B cell (primary cell): ENCODE data around the gene FARP2. TPM values are rescaled to one million over a fixed set of nuclear protein-coding genes. Genes with fewer than 3 reads are reported as not detected.
A peak's percentile ranks its signal among the peaks of the same experiment; 100 is the strongest.

Experiments used
- ATAC-seq: fragments of 200-7000 bp; cut with Tn5 transposase; one replicate; pipeline ENCODE4 v1.10.0; 2021; ENCODE audit warnings: low read depth, mild to moderate bottlenecking, moderate number of reproducible peaks, moderate library complexity
- CTCF ChIA-PET: fragments of 350-600 bp; sonication (Branson Sonifier 250); formaldehyde crosslinking; loops from one replicate; lab custom pipeline; 2021; ENCODE audit warnings: antibody characterized with exemption, inconsistent platforms; lab: Charles Lee
- POLR2A ChIA-PET: fragments of 350-600 bp; sonication (Branson Sonifier 250); formaldehyde crosslinking; loops from one replicate; lab custom pipeline; 2021; ENCODE audit warnings: antibody characterized with exemption; lab: Charles Lee
- DNase-seq: peaks from one replicate; pipeline ENCODE4 v3.0.0; 2013
- H2AFZ ChIP-seq: 2 replicates; pipeline ENCODE4 v1.6.1; 2012; ENCODE audit warnings: mild to moderate bottlenecking, low read depth, low read length; ENCODE audit not compliant: insufficient read depth, poor library complexity, severe bottlenecking
- H3K27ac ChIP-seq, 2 donors: 1 replicate in 1 of 2; 2 replicates in 1 of 2; pipeline ENCODE4 v1.5.1; 2012 to 2013; ENCODE audit warnings: low read length in 2 of 2, mild to moderate bottlenecking in 2 of 2, moderate library complexity in 1 of 2
- H3K27me3 ChIP-seq, 4 experiments: fragments of 200-600 bp in 1 of 4; sonication (generic) in 1 of 4; replicated peaks in 1 of 4; 1 replicate in 2 of 4; 2 replicates in 2 of 4; pipeline versions ENCODE4 v1.6.1 to v1.7.0; 2013 to 2016; ENCODE audit warnings: low read length in 3 of 4, mild to moderate bottlenecking in 2 of 4, mixed read lengths in 1 of 4, moderate library complexity in 1 of 4; ENCODE audit not compliant: insufficient read depth in 4 of 4, control insufficient read depth in 3 of 4; ENCODE audit errors: control extremely low read depth in 1 of 4
- H3K36me3 ChIP-seq, 2 experiments: replicated peaks in 1 of 2; 1 replicate in 1 of 2; 2 replicates in 1 of 2; pipeline versions ENCODE4 v1.6.1 to v1.7.1; 2013; ENCODE audit warnings: low read length in 1 of 2; ENCODE audit not compliant: insufficient read depth in 2 of 2, control insufficient read depth in 1 of 2; ENCODE audit errors: control extremely low read depth in 1 of 2, extremely low read depth in 1 of 2
- H3K4me1 ChIP-seq, 2 donors: fragments of 200-600 bp in 1 of 2; sonication (generic) in 1 of 2; 1 replicate in 1 of 2; 2 replicates in 1 of 2; pipeline versions ENCODE4 v1.5.1 to v1.6.1; 2013 to 2017; ENCODE audit warnings: low read length in 2 of 2; ENCODE audit not compliant: control insufficient read depth in 2 of 2, insufficient read depth in 2 of 2
- H3K4me2 ChIP-seq: replicated peaks from 2 replicates; pipeline ENCODE3; 2012; ENCODE audit warnings: mild to moderate bottlenecking, low read depth, low read length; ENCODE audit not compliant: poor library complexity, severe bottlenecking
- H3K4me3 ChIP-seq, 5 experiments: fragments of 200-600 bp in 1 of 5; sonication (generic) in 1 of 5; 1 replicate in 3 of 5; 2 replicates in 2 of 5; pipeline versions ENCODE4 v1.5.1 to v1.7.0; 2011 to 2016; ENCODE audit warnings: low read length in 4 of 5, mild to moderate bottlenecking in 4 of 5, low read depth in 2 of 5, control low read depth in 1 of 5, moderate library complexity in 1 of 5; ENCODE audit not compliant: insufficient read depth in 1 of 5; ENCODE audit errors: control extremely low read depth in 1 of 5, extremely low read depth in 1 of 5
- H3K79me2 ChIP-seq: fragments of 200-600 bp; sonication (generic); one replicate; pipeline ENCODE4 v1.6.0; 2016; ENCODE audit warnings: low read length; ENCODE audit not compliant: control insufficient read depth, insufficient read depth
- H3K9ac ChIP-seq: fragments of 200-600 bp; sonication (generic); 2 replicates; pipeline ENCODE4 v1.6.1; 2017; ENCODE audit warnings: mild to moderate bottlenecking, low read length, moderate library complexity
- H3K9me3 ChIP-seq, 3 donors: one replicate each; pipeline versions ENCODE4 v1.6.1 to v1.7.1; 2013; ENCODE audit warnings: low read length in 2 of 3; ENCODE audit not compliant: control insufficient read depth in 2 of 3, insufficient read depth in 1 of 3; ENCODE audit errors: control extremely low read depth in 1 of 3
- H4K20me1 ChIP-seq: 2 replicates; pipeline ENCODE4 v1.6.0; 2012; ENCODE audit warnings: mild to moderate bottlenecking, low read length; ENCODE audit not compliant: insufficient read depth, control insufficient read depth, poor library complexity, severe bottlenecking
- H3K27ac Mint-ChIP-seq: one replicate; pipeline ENCODE4 v1.8.0; 2021; ENCODE audit warnings: mixed read lengths
- H3K27me3 Mint-ChIP-seq: one replicate; pipeline ENCODE4 v1.8.0; 2021; ENCODE audit warnings: mixed read lengths
- H3K4me1 Mint-ChIP-seq: one replicate; pipeline ENCODE4 v1.8.0; 2021; ENCODE audit warnings: mixed read lengths
- H3K4me3 Mint-ChIP-seq: one replicate; pipeline ENCODE4 v1.8.0; 2021; ENCODE audit warnings: mixed read lengths
- H3K9me3 Mint-ChIP-seq: one replicate; pipeline ENCODE4 v1.8.0; 2022; ENCODE audit warnings: mixed read lengths; ENCODE audit not compliant: insufficient read depth
- EZH2 ChIP-seq: IDR thresholded peaks from 2 replicates; pipeline ENCODE4 v1.6.1; 2012; ENCODE audit warnings: borderline replicate concordance, low read depth, mild to moderate bottlenecking, moderate library complexity, low read length; ENCODE audit not compliant: insufficient read depth, poor library complexity, severe bottlenecking
- WGBS: methylation state at CpG from one replicate; pipeline ENCODE4 v1.1.5; 2013; ENCODE audit warnings: missing lambda C conversion rate; ENCODE audit not compliant: insufficient coverage; 5-methylcytosine and 5-hydroxymethylcytosine counted together
- intact Hi-C: fragments of 100-400 bp; cut with micrococcal nuclease; formaldehyde crosslinking; loops from one replicate; pipeline ENCODE4 v1.10.0; 2022
- polyA plus RNA-seq: library from polyadenylated mRNA; depleted of rRNA; stranded (reverse); fragments of >200 nt; gene quantifications from 2 replicates; pipeline ENCODE4 v1.2.3, GENCODE V29; 2012
- total RNA-seq, 2 donors: library from RNA; stranded (reverse); fragments of 120-200 nt in 1 of 2; gene quantifications; 1 replicate in 1 of 2; 2 replicates in 1 of 2; pipeline versions ENCODE4 v1.2.3 to v1.2.4, GENCODE V29; 2013 to 2022
- TF ChIP-seq, protein P1 (sequence below): fragments of 200-600 bp; IDR thresholded peaks from one replicate; pipeline ENCODE4 v1.8.0; 2022; ENCODE audit warnings: antibody characterized with exemption, mild to moderate bottlenecking

Gene FARP2
- total and polyA plus RNA-seq, 2 donors (not counting 1 experiment from before 2014, with no cell fraction given), result 37.1 to 114 TPM

DNA sequence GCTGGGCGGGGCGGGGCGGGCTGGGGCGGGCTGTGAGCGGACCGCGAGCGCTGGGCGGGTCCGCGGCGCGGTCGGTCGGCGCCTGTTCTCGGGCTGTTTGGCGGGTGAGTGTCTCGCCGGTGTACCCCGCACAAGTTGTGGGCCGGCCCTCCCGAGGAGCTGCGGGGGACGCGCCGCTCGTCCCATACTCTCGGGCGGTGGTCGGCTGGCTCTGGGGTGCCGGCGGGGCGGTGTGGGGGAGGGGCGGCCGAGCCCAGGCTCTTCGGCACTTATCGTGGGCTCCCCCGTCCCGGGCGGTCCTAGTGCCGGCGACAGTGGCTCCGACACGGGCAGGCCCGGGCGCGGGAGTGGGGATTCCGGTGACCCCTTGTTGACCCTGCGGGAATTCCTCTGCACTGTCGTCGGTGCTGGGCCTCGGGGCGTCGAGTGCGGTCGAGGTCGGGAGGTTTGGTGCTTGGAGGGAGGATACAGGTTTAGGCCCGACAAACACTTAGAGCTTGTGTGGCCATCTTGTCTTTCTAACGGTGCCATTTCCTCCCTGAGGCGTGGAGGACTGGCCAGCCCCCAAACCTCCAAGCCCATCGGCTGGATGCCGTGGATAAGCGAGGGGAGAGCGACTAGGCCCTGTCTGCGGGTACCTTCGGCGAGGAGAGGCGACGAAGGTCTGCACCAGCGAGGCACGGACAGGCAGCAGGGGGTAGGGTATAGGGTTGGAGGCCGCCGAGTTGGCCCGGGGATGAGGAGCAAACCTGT, 40.0 kb upstream of the FARP2 start, which contains the start of gene SEPTIN2:
Gene SEPTIN2, plus strand, starts transcription at position 47 of the 753 bp plus-strand sequence. CDS start 8,308 bp downstream, outside the sequence.
- peak; percentile 28 for ATAC-seq
- ChIA-PET CTCF (interaction anchor here (1.1 to 1.9 kb wide), 2 partner anchors 13 to 42 kb away, joined by 3 to 6 read pairs; no protein-coding TSS in a partner anchor), POLR2A (interaction anchor here (0.5 to 2.7 kb wide), 10 partner anchors 9 to 730 kb away, joined by 3 to 16 read pairs (median 5); partner anchors contain the start of genes CAPN10 and FARP2)
- intact Hi-C loops, result loop anchor here (1.0 to 5.0 kb wide), 10 partner anchors 8 to 755 kb away; partner anchors contain the start of genes ATG4B, DTYMK, DUSP28 and FARP2
- H3K9me3 Mint-ChIP-seq, result no peaks in the 10 kb centered on the region
- no peaks in the 10 kb centered on the region for H3K9me3 ChIP-seq
- peak within 1 kb of the TSS; percentile 95 for H3K4me3 Mint-ChIP-seq
- peak within 1 kb of the TSS; percentile 86 for H2AFZ ChIP-seq
- TF ChIP-seq EZH2, result no peak
- TF ChIP-seq, protein P1, sequence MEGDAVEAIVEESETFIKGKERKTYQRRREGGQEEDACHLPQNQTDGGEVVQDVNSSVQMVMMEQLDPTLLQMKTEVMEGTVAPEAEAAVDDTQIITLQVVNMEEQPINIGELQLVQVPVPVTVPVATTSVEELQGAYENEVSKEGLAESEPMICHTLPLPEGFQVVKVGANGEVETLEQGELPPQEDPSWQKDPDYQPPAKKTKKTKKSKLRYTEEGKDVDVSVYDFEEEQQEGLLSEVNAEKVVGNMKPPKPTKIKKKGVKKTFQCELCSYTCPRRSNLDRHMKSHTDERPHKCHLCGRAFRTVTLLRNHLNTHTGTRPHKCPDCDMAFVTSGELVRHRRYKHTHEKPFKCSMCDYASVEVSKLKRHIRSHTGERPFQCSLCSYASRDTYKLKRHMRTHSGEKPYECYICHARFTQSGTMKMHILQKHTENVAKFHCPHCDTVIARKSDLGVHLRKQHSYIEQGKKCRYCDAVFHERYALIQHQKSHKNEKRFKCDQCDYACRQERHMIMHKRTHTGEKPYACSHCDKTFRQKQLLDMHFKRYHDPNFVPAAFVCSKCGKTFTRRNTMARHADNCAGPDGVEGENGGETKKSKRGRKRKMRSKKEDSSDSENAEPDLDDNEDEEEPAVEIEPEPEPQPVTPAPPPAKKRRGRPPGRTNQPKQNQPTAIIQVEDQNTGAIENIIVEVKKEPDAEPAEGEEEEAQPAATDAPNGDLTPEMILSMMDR, result no peak
- H3K27me3 Mint-ChIP-seq, result no peaks in the 10 kb centered on the region
- H3K4me1 ChIP-seq, result peaks cover 36 to 39% of the 10 kb centered on the region in 2 donors
- peak within 1 kb of the TSS; percentile 97 for H3K9ac ChIP-seq
- DNase-seq, result no peak
- H3K36me3 ChIP-seq, result peaks cover 0 to 4% of the 10 kb centered on the region in 2 experiments
- H3K79me2 ChIP-seq, result peaks cover 90% of the 10 kb centered on the region
- peaks cover 72% of the 10 kb centered on the region for H3K4me1 Mint-ChIP-seq
- H3K27ac ChIP-seq, result peak within 1 kb of the TSS; percentile 98 to 99
- no peaks in the 10 kb centered on the region for H3K27me3 ChIP-seq
- under 1% methylated on average over 75 of the region's 75 CpGs for WGBS
- H3K4me2 ChIP-seq, result peak within 1 kb of the TSS; percentile 83
- peak within 1 kb of the TSS; percentile 90 to 99 (median 91) for H3K4me3 ChIP-seq
- H3K27ac Mint-ChIP-seq, result peak within 1 kb of the TSS; percentile 99
- peaks cover 38% of the 10 kb centered on the region for H4K20me1 ChIP-seq
